Fibroblast of skin of scalp (primary cell): ENCODE results near the gene CCL21.

Experiments
- DNase-seq: peaks from one replicate; pipeline ENCODE4 v3.0.0-alpha.2; 2013

The CCL21 gene

GRCh38 chr9:34707130-34707529 is 2.8 kb downstream of the CCL21 start:
- DNase-seq: no peak

- DNase-seq: peak; percentile 74
Observed at GRCh38 chr9:34701769-34702736, 7.9 kb downstream of the CCL21 start.

GRCh38 chr9:34701023-34701768 is 8.7 kb downstream of the CCL21 start:
- peak; percentile 68 for DNase-seq

GRCh38 chr9:34694811-34695210 is 15.1 kb downstream of the CCL21 start:
- DNase-seq: no peak

- DNase-seq: no peak
Observed at GRCh38 chr9:34693560-34693959, 16.4 kb downstream of the CCL21 start.

- DNase-seq: no peak
Observed at GRCh38 chr9:34691936-34692315, 18.0 kb downstream of the CCL21 start.

- no peak for DNase-seq
Observed at GRCh38 chr9:34690983-34691935, 18.7 kb downstream of the CCL21 start, which contains the start of gene CCL19. CCL19 (minus strand) TSS chr9:34691276; CDS start chr9:34691139, 137 bp downstream.

- no peak for DNase-seq
Observed at GRCh38 chr9:34689512-34689911, 20.4 kb downstream of the CCL21 start.

- no peak for DNase-seq
Observed at GRCh38 chr9:34689116-34689470, 20.8 kb downstream of the CCL21 start.

GRCh38 chr9:34688329-34689115 is 21.4 kb downstream of the CCL21 start:
- no peak for DNase-seq

- no peak for DNase-seq
Observed at GRCh38 chr9:34687276-34688030, 22.5 kb downstream of the CCL21 start.

GRCh38 chr9:34686732-34687131 is 23.2 kb downstream of the CCL21 start:
- DNase-seq: no peak

- peak; percentile 60 for DNase-seq
Observed at GRCh38 chr9:34686231-34686630, 23.7 kb downstream of the CCL21 start.

- no peak for DNase-seq
Observed at GRCh38 chr9:34685591-34685990, 24.3 kb downstream of the CCL21 start.

- no peak for DNase-seq
Observed at GRCh38 chr9:34684816-34685215, 25.1 kb downstream of the CCL21 start.

- DNase-seq: no peak
Observed at GRCh38 chr9:34684145-34684544, 25.8 kb downstream of the CCL21 start.

- DNase-seq: no peak
Observed at GRCh38 chr9:34675869-34676268, 34.1 kb downstream of the CCL21 start.

GRCh38 chr9:34675048-34675714 is 34.8 kb downstream of the CCL21 start:
- peak; percentile 78 for DNase-seq

GRCh38 chr9:34674440-34674839 is 35.5 kb downstream of the CCL21 start:
- no peak for DNase-seq

- DNase-seq: no peak
Observed at GRCh38 chr9:34671307-34671706, 38.6 kb downstream of the CCL21 start.
